SU-DHL-6 (cell line): Measurements from ENCODE around the gene DQX1.

Experiments used
- EZH2phosphoT487 ChIP-seq: fragments of 200-600 bp; sonication (generic), shearing (Covaris generic); conservative IDR thresholded peaks from 2 replicates; pipeline ENCODE4 v1.6.1; 2018; ENCODE audit warnings: mild to moderate bottlenecking, antibody characterized with exemption, low read length, moderate library complexity, mixed read lengths
- TF ChIP-seq, protein P1 (sequence below): fragments of 200-600 bp; sonication (generic); IDR thresholded peaks from one replicate; pipeline ENCODE4 v1.5.1; 2017; ENCODE audit warnings: antibody characterized with exemption, mild to moderate bottlenecking, low read length, moderate library complexity; ENCODE audit not compliant: insufficient read depth, poor library complexity, severe bottlenecking

DNA sequence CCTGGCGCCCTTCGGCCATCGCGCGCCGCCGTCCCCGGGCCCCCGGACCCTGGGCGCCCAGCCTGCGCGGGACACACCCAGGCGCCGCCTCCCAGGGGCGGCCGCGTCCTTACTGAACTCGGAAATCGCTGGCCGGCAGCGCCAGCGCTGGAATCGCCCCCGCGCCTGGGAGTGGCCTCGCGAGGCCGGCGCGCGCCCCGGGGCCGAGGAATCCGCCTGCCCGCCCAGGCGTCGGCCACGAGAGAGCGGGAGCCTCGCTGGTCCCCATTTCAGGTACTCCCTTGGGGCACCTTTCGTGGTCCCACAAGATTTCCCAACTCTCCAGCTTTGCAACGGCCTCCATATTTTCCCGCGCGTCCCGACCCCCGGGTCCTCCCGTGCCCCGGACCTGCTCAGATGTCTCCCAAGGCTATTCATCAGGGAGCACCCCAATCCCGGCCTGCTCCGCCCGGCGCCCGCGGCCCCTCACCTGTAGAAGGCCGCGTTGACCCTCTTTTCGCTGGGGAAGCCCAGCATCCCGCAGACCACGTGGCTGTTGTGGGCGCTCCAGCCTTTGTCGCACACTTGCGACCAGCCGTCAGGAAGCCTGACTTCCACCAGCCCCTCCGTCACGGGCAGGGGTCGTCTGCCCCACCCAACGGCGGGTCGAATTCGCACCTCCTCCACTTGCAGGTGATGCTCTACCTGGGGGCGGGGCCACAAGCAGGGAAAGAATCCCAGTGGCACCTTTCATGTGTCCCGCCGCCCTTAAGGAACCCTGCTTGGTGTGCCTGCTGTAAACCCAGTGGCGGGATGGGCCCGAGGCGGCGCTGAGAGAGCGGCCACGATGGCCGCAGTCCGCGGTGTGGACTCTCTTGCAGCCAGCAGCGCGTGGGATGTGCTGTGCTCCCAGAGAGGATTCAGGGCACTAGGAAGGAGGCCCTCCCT is 23.1 kb upstream of the DQX1 start:
- TF ChIP-seq, protein P1, sequence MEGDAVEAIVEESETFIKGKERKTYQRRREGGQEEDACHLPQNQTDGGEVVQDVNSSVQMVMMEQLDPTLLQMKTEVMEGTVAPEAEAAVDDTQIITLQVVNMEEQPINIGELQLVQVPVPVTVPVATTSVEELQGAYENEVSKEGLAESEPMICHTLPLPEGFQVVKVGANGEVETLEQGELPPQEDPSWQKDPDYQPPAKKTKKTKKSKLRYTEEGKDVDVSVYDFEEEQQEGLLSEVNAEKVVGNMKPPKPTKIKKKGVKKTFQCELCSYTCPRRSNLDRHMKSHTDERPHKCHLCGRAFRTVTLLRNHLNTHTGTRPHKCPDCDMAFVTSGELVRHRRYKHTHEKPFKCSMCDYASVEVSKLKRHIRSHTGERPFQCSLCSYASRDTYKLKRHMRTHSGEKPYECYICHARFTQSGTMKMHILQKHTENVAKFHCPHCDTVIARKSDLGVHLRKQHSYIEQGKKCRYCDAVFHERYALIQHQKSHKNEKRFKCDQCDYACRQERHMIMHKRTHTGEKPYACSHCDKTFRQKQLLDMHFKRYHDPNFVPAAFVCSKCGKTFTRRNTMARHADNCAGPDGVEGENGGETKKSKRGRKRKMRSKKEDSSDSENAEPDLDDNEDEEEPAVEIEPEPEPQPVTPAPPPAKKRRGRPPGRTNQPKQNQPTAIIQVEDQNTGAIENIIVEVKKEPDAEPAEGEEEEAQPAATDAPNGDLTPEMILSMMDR, result no peak
- no peak for TF ChIP-seq EZH2phosphoT487
